ENCODE data around the gene PPP2R2C.

GRCh38 chr4:6507345-6507744, 34.9 kb upstream of the PPP2R2C start:
- TF ChIP-seq CTCF (IDR thresholded peaks at IDR 0.05) (no peak), POLR2AphosphoS5 (IDR thresholded peaks at IDR 0.05) (no peak), EP300 (IDR thresholded peaks at IDR 0.05) (no peak)
